GM12873 (cell line): ENCODE results near the gene PDCD4.

Experiments
- CTCF ChIP-seq: IDR thresholded peaks from 2 replicates; pipeline ENCODE4 v1.5.1; 2012; ENCODE audit warnings: low read depth, mild to moderate bottlenecking, moderate library complexity, low read length, control low read depth; ENCODE audit not compliant: insufficient read depth; ENCODE audit errors: missing control alignments

Gene PDCD4

GRCh38 chr10:110863956-110864355 lies 7.8 kb upstream of the PDCD4 start:
- TF ChIP-seq CTCF: no peak

- TF ChIP-seq CTCF: no peak
These were observed 7.0 kb upstream of the PDCD4 start for GRCh38 chr10:110864662-110865140.

- TF ChIP-seq CTCF: no peak
These were observed 6.4 kb upstream of the PDCD4 start for GRCh38 chr10:110865186-110865808.

GRCh38 chr10:110865809-110866482 lies 5.8 kb upstream of the PDCD4 start:
- no peak for TF ChIP-seq CTCF

- no peak for TF ChIP-seq CTCF
These were observed 3.8 kb upstream of the PDCD4 start for GRCh38 chr10:110867807-110868465.

GRCh38 chr10:110868981-110869380 lies 2.7 kb upstream of the PDCD4 start:
- TF ChIP-seq CTCF: no peak

- TF ChIP-seq CTCF: no peak
These were observed 868 bp upstream of the PDCD4 start for GRCh38 chr10:110870823-110871297.
